GM21526 (cell line): ENCODE measurements around the gene CACUL1.
"Not testable (repeated sequence)": the region's sequence is repeated elsewhere in the genome, so short reads cannot be mapped to it uniquely, and the experiment has no call there.

ENCODE experiments used
- ATAC-seq: cut with Tn5 transposase; IDR thresholded peaks from one replicate; pipeline ENCODE4 v1.9.1; 2021; ENCODE audit warnings: moderate library complexity; ENCODE audit not compliant: unreplicated experiment, low FRiP score

The CACUL1 gene

DNA sequence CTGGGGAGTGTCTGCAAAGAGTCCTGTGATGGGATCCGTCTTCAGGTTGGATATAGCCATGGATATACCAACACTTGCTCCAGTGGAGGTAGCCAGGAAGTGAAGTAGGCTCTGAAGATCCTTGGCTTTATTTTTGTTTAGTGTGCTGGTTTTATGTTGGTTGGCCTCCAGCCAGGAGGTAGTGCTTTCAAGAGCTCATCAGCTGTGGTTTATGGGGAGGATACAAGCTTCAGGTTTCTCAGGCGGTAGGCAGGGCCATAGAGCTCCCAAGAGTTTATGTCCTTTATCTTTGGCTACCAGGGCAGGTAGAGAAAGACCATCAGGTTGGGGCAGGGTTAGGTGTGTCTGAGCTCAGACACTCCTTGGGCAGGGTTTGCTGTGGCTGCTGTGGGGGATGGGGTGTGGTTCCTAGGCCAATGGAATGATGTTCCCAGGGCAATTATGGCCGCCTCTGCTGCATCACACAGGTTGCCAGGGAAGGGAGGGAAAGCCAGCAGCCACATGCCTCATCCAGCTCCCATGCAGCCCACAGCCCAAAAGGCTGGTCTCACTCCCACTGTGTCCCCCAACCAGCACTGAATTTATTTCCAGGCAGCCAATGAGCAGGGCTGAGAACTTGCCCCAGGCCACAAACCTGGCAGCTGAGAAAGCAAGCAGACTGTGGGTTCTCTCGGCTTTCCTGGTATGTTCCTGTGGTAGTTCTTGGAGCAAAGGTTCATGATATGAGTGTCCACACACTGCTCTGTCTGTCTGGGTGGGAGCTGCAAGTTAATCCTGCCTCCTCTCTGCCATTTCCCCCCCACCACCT lies 92.3 kb downstream of the CACUL1 start:
- ATAC-seq = no peak

DNA sequence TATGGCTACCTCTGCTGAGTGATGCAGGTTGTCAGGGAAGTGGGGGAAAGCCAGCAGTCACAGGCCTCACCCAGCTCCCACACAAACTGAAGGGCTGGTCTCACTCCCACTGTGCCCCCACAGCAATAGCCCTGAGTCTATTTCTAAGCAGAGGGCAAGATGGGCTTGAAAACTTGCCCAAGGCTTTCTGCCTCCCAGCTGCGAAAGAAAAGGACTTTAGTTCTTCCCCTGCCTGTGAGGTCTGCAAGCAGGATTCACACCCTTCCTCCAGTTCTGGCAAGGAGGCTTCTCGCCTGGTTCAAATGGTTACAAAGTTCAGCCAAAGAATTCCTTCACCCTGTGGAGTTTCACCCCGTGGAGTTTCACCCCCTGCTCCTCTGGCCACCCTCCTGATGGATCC lies 96.0 kb downstream of the CACUL1 start:
- no peak for ATAC-seq

DNA sequence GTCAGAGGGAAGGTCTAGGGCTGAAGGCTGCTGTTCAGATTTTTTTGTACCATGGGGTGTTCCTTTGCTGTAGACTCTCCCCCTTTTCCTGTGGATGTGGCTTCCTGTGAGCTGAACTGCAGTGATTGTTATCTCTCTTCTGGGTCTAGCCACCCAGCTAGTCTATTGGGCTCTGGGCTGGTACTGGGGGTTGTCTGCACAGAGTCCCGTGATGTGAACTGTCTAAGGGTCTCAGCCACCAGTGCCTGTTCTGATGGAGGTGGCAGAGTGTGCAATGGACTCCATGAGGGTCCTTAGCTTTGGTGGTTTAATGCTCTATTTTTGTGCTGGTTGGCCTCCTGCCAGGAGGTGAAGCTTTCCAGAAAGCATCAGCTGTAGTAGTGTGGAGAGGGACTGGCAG lies 96.6 kb downstream of the CACUL1 start:
- not testable (repeated sequence) for ATAC-seq

DNA sequence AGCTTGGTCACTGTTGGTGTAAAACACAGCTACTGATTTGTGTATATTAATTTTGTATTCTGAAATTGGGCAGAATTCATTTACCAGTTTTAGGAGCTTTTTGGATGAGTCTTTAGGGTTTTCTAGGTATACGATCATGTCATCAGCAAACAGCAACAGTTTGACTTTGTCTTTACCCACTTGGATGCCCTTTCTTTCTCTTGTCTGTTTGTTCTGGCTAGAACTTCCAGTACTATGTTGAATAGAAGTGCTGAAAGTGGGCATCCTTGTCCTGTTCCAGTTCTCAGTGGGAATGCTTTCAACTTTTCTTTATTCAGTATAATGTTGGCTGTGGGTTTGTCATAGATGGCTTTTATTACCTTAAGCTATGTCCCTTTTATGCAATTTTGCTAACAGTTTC lies 109.5 kb downstream of the CACUL1 start:
- not testable (repeated sequence) for ATAC-seq

DNA sequence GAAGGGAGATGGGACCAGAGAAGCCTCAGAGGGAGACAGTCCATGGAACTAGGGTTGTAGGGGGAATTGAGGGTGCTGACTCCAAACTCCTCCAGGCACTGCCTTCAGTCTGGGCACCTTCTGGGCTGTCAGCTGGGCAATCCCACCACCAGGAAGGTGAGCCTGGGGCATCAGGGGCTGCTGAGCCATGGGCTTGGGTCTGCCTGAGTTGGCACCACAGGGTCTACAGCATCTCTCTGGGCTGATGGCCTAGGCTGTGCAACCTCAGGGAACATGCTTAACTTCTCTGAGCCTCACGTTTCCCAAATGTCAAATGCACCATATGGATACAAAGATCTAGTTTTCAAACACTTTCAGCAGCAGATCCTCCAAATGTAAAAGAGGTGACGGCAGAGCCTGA lies 112.5 kb downstream of the CACUL1 start:
- ATAC-seq = no peak

DNA sequence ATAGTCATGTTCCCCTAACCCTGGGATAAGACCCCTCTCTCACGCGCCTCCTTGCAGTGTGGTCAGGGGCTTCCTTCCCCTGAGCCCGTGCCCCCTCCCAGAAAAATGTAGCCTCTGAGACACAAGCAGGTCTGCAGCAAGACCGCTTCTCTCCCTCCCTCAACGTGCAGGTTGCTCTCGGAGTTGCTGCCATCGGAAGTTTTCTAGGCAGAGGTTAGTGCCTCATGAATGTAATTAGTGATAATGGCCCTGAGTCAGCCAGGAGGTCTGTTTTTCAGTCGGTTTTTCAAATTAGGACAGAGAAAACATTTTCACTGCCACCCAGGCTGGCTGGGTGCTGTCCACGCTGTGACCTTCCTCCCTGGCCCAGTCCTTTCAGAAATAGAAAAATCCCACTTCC lies 116.1 kb downstream of the CACUL1 start:
- ATAC-seq = no peak

DNA sequence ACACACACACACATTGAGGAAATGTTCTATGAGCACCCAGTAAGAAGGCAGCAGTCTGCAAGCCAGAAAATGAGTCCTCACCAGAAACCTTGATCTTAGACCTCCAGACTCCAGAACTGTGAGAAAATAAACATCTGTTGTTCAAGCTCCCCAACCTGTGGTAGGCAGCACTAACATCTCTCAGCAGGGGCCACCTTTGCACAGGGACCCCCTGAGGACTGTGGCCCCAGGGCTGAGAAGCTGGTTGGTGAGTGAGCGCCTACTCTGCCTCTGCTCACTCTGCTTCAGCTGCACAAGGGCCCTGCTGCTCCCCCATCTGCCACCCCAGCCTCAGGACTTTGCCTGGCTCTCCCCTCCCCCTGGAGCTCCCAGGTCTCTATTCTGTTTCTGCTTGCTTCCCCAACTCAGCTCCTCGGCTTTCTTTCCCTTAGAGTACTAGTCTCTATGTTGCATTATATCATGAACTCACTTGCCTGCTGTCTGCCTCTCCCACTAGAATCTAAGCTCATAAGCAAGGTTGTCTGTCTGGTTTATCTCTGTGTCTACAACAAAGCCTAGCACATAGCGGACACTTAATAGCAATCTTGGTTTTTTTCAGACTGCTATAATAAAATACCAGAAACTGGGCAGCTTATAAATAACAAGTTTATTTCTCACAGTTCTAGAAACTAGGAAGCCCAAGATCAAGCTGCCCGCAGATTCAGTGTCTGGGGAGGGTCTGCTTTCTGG lies 118.9 kb downstream of the CACUL1 start:
- no peak for ATAC-seq

DNA sequence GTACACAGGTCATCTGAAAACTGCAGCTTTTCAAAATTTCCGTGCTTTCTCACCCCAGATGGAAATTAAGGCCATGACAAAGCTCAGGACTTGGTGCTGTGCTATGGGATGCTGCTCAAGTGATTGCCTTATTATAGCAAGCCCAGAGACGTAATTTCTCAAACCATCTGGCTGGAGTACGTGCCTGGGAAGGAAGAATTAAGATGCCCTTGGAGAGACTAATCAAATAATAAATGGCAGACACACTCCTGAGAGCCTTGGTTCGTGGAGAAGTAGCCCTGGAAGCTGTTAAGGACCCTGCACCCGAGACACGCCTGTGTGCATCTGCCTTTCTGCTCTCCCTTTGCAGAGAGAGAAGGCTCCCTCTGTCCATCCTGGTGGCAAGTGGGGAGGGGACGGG lies 121.0 kb downstream of the CACUL1 start:
- no peak for ATAC-seq

DNA sequence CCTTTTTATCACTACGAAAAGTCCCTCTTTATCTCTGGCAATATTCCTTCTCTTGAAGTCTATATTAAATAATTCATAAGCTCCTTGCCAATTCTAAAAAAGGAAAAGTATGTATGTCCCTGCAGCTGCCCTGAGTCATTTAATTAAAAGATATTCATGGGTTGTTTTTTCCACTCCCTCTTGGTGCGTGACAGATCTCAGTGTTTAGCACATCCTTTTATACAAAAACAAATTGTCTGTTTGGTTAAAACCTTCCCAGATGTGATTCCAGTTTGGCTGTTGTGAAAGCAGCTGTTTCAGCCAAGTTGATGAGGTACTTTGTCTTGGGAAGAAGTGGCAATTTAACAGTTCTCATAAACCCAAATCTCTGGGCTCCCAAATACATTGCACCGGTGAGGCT lies 125.6 kb downstream of the CACUL1 start:
- ATAC-seq = no peak

DNA sequence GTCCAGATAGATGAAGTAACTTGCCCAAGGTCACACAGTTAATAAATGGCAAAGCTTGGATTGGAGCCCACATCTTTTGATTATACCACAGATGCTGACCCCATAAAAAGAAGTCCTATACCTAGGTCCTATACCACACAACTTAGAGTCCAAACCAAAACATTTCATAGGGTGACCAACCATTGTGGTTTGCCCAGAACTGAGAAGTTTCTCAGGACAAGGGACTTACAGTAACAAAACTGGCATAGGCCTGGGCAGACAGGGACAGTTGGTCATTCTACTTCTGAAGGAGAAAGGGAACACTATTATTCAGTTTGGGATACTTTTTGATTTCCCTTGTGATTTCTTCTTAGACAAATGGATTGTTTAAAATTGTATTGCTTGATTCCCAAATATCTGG lies 126.4 kb downstream of the CACUL1 start:
- ATAC-seq = no peak

DNA sequence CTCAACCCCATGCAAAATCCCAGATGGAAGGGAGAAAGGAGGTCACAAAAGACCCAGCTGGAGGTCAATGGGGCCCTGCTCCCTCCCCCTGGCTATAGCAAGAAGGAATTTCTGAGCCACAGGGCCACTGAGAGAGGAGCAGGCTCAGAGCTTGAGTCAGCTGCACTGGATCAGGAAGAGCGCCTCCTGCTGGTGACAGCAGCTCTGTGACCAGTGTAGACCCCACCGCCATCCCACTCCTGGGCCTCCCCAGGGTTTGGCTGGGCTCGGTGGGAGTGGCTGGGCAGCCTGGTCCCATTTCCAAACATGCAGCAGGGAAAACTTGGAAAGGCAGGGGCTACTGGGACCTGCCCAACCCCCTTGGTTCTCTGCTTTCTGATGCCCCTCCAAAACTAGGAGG lies 127.8 kb downstream of the CACUL1 start:
- ATAC-seq = no peak
